B cell (primary cell): Measurements from ENCODE around the gene ARHGAP23. TPM values are rescaled to one million over a fixed set of nuclear protein-coding genes. Genes with fewer than 3 reads are reported as not detected.
A peak's percentile ranks its signal among the peaks of the same experiment; 100 is the strongest.

Source experiments
- ATAC-seq: fragments of 200-7000 bp; cut with Tn5 transposase; one replicate; pipeline ENCODE4 v1.10.0; 2021; ENCODE audit warnings: low read depth, mild to moderate bottlenecking, moderate number of reproducible peaks, moderate library complexity
- CTCF ChIA-PET: fragments of 350-600 bp; sonication (Branson Sonifier 250); formaldehyde crosslinking; loops from one replicate; lab custom pipeline; 2021; ENCODE audit warnings: antibody characterized with exemption, inconsistent platforms; lab: Charles Lee
- POLR2A ChIA-PET: fragments of 350-600 bp; sonication (Branson Sonifier 250); formaldehyde crosslinking; loops from one replicate; lab custom pipeline; 2021; ENCODE audit warnings: antibody characterized with exemption; lab: Charles Lee
- DNase-seq: peaks from one replicate; pipeline ENCODE4 v3.0.0; 2013
- H2AFZ ChIP-seq: 2 replicates; pipeline ENCODE4 v1.6.1; 2012; ENCODE audit warnings: mild to moderate bottlenecking, low read depth, low read length; ENCODE audit not compliant: insufficient read depth, poor library complexity, severe bottlenecking
- H3K27ac ChIP-seq, 2 donors: 1 replicate in 1 of 2; 2 replicates in 1 of 2; pipeline ENCODE4 v1.5.1; 2012 to 2013; ENCODE audit warnings: low read length in 2 of 2, mild to moderate bottlenecking in 2 of 2, moderate library complexity in 1 of 2
- H3K27me3 ChIP-seq, 4 experiments: fragments of 200-600 bp in 1 of 4; sonication (generic) in 1 of 4; replicated peaks in 1 of 4; 1 replicate in 2 of 4; 2 replicates in 2 of 4; pipeline versions ENCODE4 v1.6.1 to v1.7.0; 2013 to 2016; ENCODE audit warnings: low read length in 3 of 4, mild to moderate bottlenecking in 2 of 4, mixed read lengths in 1 of 4, moderate library complexity in 1 of 4; ENCODE audit not compliant: insufficient read depth in 4 of 4, control insufficient read depth in 3 of 4; ENCODE audit errors: control extremely low read depth in 1 of 4
- H3K36me3 ChIP-seq, 2 experiments: replicated peaks in 1 of 2; 1 replicate in 1 of 2; 2 replicates in 1 of 2; pipeline versions ENCODE4 v1.6.1 to v1.7.1; 2013; ENCODE audit warnings: low read length in 1 of 2; ENCODE audit not compliant: insufficient read depth in 2 of 2, control insufficient read depth in 1 of 2; ENCODE audit errors: control extremely low read depth in 1 of 2, extremely low read depth in 1 of 2
- H3K4me1 ChIP-seq, 2 donors: fragments of 200-600 bp in 1 of 2; sonication (generic) in 1 of 2; 1 replicate in 1 of 2; 2 replicates in 1 of 2; pipeline versions ENCODE4 v1.5.1 to v1.6.1; 2013 to 2017; ENCODE audit warnings: low read length in 2 of 2; ENCODE audit not compliant: control insufficient read depth in 2 of 2, insufficient read depth in 2 of 2
- H3K4me2 ChIP-seq: replicated peaks from 2 replicates; pipeline ENCODE3; 2012; ENCODE audit warnings: mild to moderate bottlenecking, low read depth, low read length; ENCODE audit not compliant: poor library complexity, severe bottlenecking
- H3K4me3 ChIP-seq, 5 experiments: fragments of 200-600 bp in 1 of 5; sonication (generic) in 1 of 5; 1 replicate in 3 of 5; 2 replicates in 2 of 5; pipeline versions ENCODE4 v1.5.1 to v1.7.0; 2011 to 2016; ENCODE audit warnings: low read length in 4 of 5, mild to moderate bottlenecking in 4 of 5, low read depth in 2 of 5, control low read depth in 1 of 5, moderate library complexity in 1 of 5; ENCODE audit not compliant: insufficient read depth in 1 of 5; ENCODE audit errors: control extremely low read depth in 1 of 5, extremely low read depth in 1 of 5
- H3K79me2 ChIP-seq: fragments of 200-600 bp; sonication (generic); one replicate; pipeline ENCODE4 v1.6.0; 2016; ENCODE audit warnings: low read length; ENCODE audit not compliant: control insufficient read depth, insufficient read depth
- H3K9ac ChIP-seq: fragments of 200-600 bp; sonication (generic); 2 replicates; pipeline ENCODE4 v1.6.1; 2017; ENCODE audit warnings: mild to moderate bottlenecking, low read length, moderate library complexity
- H3K9me3 ChIP-seq, 3 donors: one replicate each; pipeline versions ENCODE4 v1.6.1 to v1.7.1; 2013; ENCODE audit warnings: low read length in 2 of 3; ENCODE audit not compliant: control insufficient read depth in 2 of 3, insufficient read depth in 1 of 3; ENCODE audit errors: control extremely low read depth in 1 of 3
- H4K20me1 ChIP-seq: 2 replicates; pipeline ENCODE4 v1.6.0; 2012; ENCODE audit warnings: mild to moderate bottlenecking, low read length; ENCODE audit not compliant: insufficient read depth, control insufficient read depth, poor library complexity, severe bottlenecking
- H3K27ac Mint-ChIP-seq: one replicate; pipeline ENCODE4 v1.8.0; 2021; ENCODE audit warnings: mixed read lengths
- H3K27me3 Mint-ChIP-seq: one replicate; pipeline ENCODE4 v1.8.0; 2021; ENCODE audit warnings: mixed read lengths
- H3K4me1 Mint-ChIP-seq: one replicate; pipeline ENCODE4 v1.8.0; 2021; ENCODE audit warnings: mixed read lengths
- H3K4me3 Mint-ChIP-seq: one replicate; pipeline ENCODE4 v1.8.0; 2021; ENCODE audit warnings: mixed read lengths
- H3K9me3 Mint-ChIP-seq: one replicate; pipeline ENCODE4 v1.8.0; 2022; ENCODE audit warnings: mixed read lengths; ENCODE audit not compliant: insufficient read depth
- CTCF ChIP-seq: fragments of 200-600 bp; IDR thresholded peaks from one replicate; pipeline ENCODE4 v1.8.0; 2022; ENCODE audit warnings: antibody characterized with exemption, mild to moderate bottlenecking
- EZH2 ChIP-seq: IDR thresholded peaks from 2 replicates; pipeline ENCODE4 v1.6.1; 2012; ENCODE audit warnings: borderline replicate concordance, low read depth, mild to moderate bottlenecking, moderate library complexity, low read length; ENCODE audit not compliant: insufficient read depth, poor library complexity, severe bottlenecking
- WGBS: methylation state at CpG from one replicate; pipeline ENCODE4 v1.1.5; 2013; ENCODE audit warnings: missing lambda C conversion rate; ENCODE audit not compliant: insufficient coverage; 5-methylcytosine and 5-hydroxymethylcytosine counted together
- intact Hi-C: fragments of 100-400 bp; cut with micrococcal nuclease; formaldehyde crosslinking; loops from one replicate; pipeline ENCODE4 v1.10.0; 2022
- polyA plus RNA-seq: library from polyadenylated mRNA; depleted of rRNA; stranded (reverse); fragments of >200 nt; gene quantifications from 2 replicates; pipeline ENCODE4 v1.2.3, GENCODE V29; 2012
- total RNA-seq, 2 donors: library from RNA; stranded (reverse); fragments of 120-200 nt in 1 of 2; gene quantifications; 1 replicate in 1 of 2; 2 replicates in 1 of 2; pipeline versions ENCODE4 v1.2.3 to v1.2.4, GENCODE V29; 2013 to 2022

ARHGAP23 gene
- total and polyA plus RNA-seq, 2 donors (not counting 1 experiment from before 2014, with no cell fraction given) = 0.07 to 0.12 TPM

GRCh38 chr17:38559051-38559879 is 131.0 kb downstream of the ARHGAP23 start:
- Histone ChIP-seq H3K9me3 (peaks cover 0 to 32% (median 0%) of the 10 kb centered on the region in 3 donors), H2AFZ (peak overlapping the region; percentile 97), H4K20me1 (peaks cover 6% of the 10 kb centered on the region), H3K27ac (no peak overlapping the region), H3K36me3 (no peaks in the 10 kb centered on the region), H3K4me2 (peak overlapping the region; percentile 99), H3K4me3 (peak overlapping the region; percentile 40 to 90 (median 66)), H3K9ac (peak overlapping the region; percentile 75), H3K4me1 (peaks cover 35 to 50% of the 10 kb centered on the region in 2 donors), H3K79me2 (no peaks in the 10 kb centered on the region), H3K27me3 (peaks cover 0 to 43% (median 30%) of the 10 kb centered on the region in 4 experiments)
- intact Hi-C loops = loop anchor here (2.0 to 10.0 kb wide), 3 partner anchors 116 to 193 kb away; partner anchors contain the start of genes ARHGAP23, EPOP and PSMB3
- TF ChIP-seq CTCF (peak; percentile 39), EZH2 (no peak)
- H3K27me3 Mint-ChIP-seq = peaks cover 31% of the 10 kb centered on the region
- no peaks in the 10 kb centered on the region for H3K9me3 Mint-ChIP-seq
- H3K4me1 Mint-ChIP-seq = peaks cover 39% of the 10 kb centered on the region
- ChIA-PET CTCF (interaction anchor here (0.8 to 9.1 kb wide), 15 partner anchors 9 to 193 kb away, joined by 3 to 196 read pairs (median 6); partner anchors contain the start of genes CISD3 and SRCIN1), POLR2A (interaction anchor here (0.6 to 1.0 kb wide), 3 partner anchors 12 to 308 kb away, joined by 3 read pairs; no protein-coding TSS in a partner anchor)
- WGBS = under 1% methylated on average over 42 of the region's 44 CpGs
- peak overlapping the region; percentile 99 for H3K4me3 Mint-ChIP-seq
- peak; percentile 91 for DNase-seq
- H3K27ac Mint-ChIP-seq = peak overlapping the region; percentile 88
- peak; percentile 84 for ATAC-seq
